CD4-positive, alpha-beta T cell treated with Interleukin-21 for 1 hour (primary cell): Measurements from ENCODE around the gene RBBP7.

ENCODE experiments used
- DNase-seq: peaks from one replicate; pipeline ENCODE4 v3.0.0-alpha.2; 2020

Gene RBBP7

GRCh38 chrX:16870095-16870861 lies at the start of gene RBBP7:
RBBP7 (minus strand) TSS chrX:16870362; CDS start chrX:16870053, 309 bp downstream.
- peak; percentile 92 for DNase-seq

- no peak for DNase-seq
These were observed 48.8 kb upstream of the RBBP7 start for GRCh38 chrX:16918979-16919378.

- no peak for DNase-seq
These were observed 47.0 kb upstream of the RBBP7 start for GRCh38 chrX:16917120-16917519.

- DNase-seq, result no peak
These were observed 46.4 kb upstream of the RBBP7 start for GRCh38 chrX:16916561-16916960.

GRCh38 chrX:16914058-16914457 lies 43.9 kb upstream of the RBBP7 start:
- no peak for DNase-seq

GRCh38 chrX:16910376-16910775 lies 40.2 kb upstream of the RBBP7 start:
- DNase-seq, result no peak

GRCh38 chrX:16903274-16904022 lies 33.3 kb upstream of the RBBP7 start:
- no peak for DNase-seq

- DNase-seq, result no peak
These were observed 27.3 kb upstream of the RBBP7 start for GRCh38 chrX:16897445-16897844.

GRCh38 chrX:16892504-16893362 lies 22.6 kb upstream of the RBBP7 start:
- peak; percentile 71 for DNase-seq

GRCh38 chrX:16885628-16886027 lies 15.5 kb upstream of the RBBP7 start:
- DNase-seq, result no peak

GRCh38 chrX:16883487-16883804 lies 13.3 kb upstream of the RBBP7 start:
- DNase-seq, result no peak

- DNase-seq, result peak; percentile 72
These were observed 12.7 kb upstream of the RBBP7 start for GRCh38 chrX:16882702-16883486.

GRCh38 chrX:16882169-16882568 lies 12.0 kb upstream of the RBBP7 start:
- DNase-seq, result peak; percentile 7

- DNase-seq, result no peak
These were observed 6.5 kb upstream of the RBBP7 start for GRCh38 chrX:16876696-16877095.

- DNase-seq, result no peak
These were observed 4.4 kb upstream of the RBBP7 start for GRCh38 chrX:16874458-16875095.

- no peak for DNase-seq
These were observed 2.9 kb upstream of the RBBP7 start for GRCh38 chrX:16873106-16873505.

GRCh38 chrX:16870862-16871815 lies 977 bp upstream of the RBBP7 start:
- no peak for DNase-seq

GRCh38 chrX:16869393-16870094 lies 618 bp downstream of the RBBP7 start:
- DNase-seq, result peak; percentile 54

- DNase-seq, result no peak
These were observed 1.2 kb downstream of the RBBP7 start for GRCh38 chrX:16868920-16869319.

- DNase-seq, result no peak
These were observed 2.2 kb downstream of the RBBP7 start for GRCh38 chrX:16867947-16868346.
